ENCODE measurements around the gene STX2. TPM values are rescaled to one million over a fixed set of nuclear protein-coding genes. Genes with fewer than 3 reads are reported as not detected.

The STX2 gene
- total RNA-seq, 1 donor from 2014 or later, result 14.0 TPM

- no peak for DNase-seq (ENCODE audit: low spot score in 2 of 2, unreplicated experiment in 2 of 2)
- H3K9me3 Mint-ChIP-seq, result peaks cover 18% of the 10 kb centered on the region
- H3K27ac Mint-ChIP-seq, result no peak overlapping the region
- H3K4me1 Mint-ChIP-seq, result no peaks in the 10 kb centered on the region
- no peak overlapping the region for H3K4me3 Mint-ChIP-seq
- H3K27me3 Mint-ChIP-seq (ENCODE audit: low read depth), result peaks cover 29% of the 10 kb centered on the region
- no peaks in the 10 kb centered on the region for H3K36me3 Mint-ChIP-seq
- TF ChIP-seq, protein P1, sequence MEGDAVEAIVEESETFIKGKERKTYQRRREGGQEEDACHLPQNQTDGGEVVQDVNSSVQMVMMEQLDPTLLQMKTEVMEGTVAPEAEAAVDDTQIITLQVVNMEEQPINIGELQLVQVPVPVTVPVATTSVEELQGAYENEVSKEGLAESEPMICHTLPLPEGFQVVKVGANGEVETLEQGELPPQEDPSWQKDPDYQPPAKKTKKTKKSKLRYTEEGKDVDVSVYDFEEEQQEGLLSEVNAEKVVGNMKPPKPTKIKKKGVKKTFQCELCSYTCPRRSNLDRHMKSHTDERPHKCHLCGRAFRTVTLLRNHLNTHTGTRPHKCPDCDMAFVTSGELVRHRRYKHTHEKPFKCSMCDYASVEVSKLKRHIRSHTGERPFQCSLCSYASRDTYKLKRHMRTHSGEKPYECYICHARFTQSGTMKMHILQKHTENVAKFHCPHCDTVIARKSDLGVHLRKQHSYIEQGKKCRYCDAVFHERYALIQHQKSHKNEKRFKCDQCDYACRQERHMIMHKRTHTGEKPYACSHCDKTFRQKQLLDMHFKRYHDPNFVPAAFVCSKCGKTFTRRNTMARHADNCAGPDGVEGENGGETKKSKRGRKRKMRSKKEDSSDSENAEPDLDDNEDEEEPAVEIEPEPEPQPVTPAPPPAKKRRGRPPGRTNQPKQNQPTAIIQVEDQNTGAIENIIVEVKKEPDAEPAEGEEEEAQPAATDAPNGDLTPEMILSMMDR (IDR thresholded peaks at IDR 0.05; ENCODE audit: unreplicated experiment), result no peak
Measured at GRCh38 chr12:130744274-130744673, 94.8 kb downstream of the STX2 start.

- Mint-ChIP-seq H3K27ac (no peak overlapping the region), H3K4me3 (no peak overlapping the region)
Measured at GRCh38 chr12:130743606-130744005, 95.4 kb downstream of the STX2 start.

DNA sequence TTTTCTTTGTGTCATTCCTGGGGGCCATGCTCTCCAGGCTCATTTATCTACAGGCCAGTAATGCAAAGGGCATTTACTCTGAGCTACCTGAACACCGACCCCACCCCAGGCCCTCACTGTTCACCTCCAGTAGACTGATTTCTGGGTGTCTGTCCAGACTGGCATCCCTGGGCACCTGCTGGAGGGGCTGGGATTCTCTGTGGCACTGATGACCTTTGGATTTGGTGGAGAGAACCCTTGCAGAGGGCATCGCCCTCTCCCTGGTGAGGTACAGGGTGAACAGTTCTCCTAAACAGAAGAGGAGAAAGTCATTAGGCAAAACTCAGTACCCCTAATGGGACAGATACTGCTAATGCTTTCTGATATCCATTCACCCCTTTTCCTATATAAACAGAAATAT is 95.9 kb downstream of the STX2 start:
- TF ChIP-seq, protein P1 (IDR thresholded peaks at IDR 0.05; ENCODE audit: unreplicated experiment), result no peak
- no peak for DNase-seq (ENCODE audit: low spot score in 2 of 2, unreplicated experiment in 2 of 2)
- Mint-ChIP-seq H3K4me3 (no peak overlapping the region), H3K27me3 (ENCODE audit: low read depth) (peaks cover 28% of the 10 kb centered on the region), H3K27ac (no peak overlapping the region), H3K4me1 (no peaks in the 10 kb centered on the region), H3K36me3 (no peaks in the 10 kb centered on the region), H3K9me3 (peaks cover 18% of the 10 kb centered on the region)

More at GRCh38 chr12:130743606-130744005, 95.4 kb downstream of the STX2 start:
- Mint-ChIP-seq H3K36me3 (no peaks in the 10 kb centered on the region), H3K9me3 (peaks cover 18% of the 10 kb centered on the region), H3K4me1 (no peaks in the 10 kb centered on the region), H3K27me3 (ENCODE audit: low read depth) (peaks cover 29% of the 10 kb centered on the region)
- TF ChIP-seq, protein P1 (IDR thresholded peaks at IDR 0.05; ENCODE audit: unreplicated experiment), result no peak
- no peak for DNase-seq (ENCODE audit: low spot score in 2 of 2, unreplicated experiment in 2 of 2)

- TF ChIP-seq, protein P1 (IDR thresholded peaks at IDR 0.05; ENCODE audit: unreplicated experiment), result no peak
- Mint-ChIP-seq H3K27ac (no peak overlapping the region), H3K27me3 (ENCODE audit: low read depth) (peaks cover 29% of the 10 kb centered on the region), H3K4me3 (no peak overlapping the region), H3K36me3 (no peaks in the 10 kb centered on the region), H3K9me3 (peaks cover 18% of the 10 kb centered on the region), H3K4me1 (no peaks in the 10 kb centered on the region)
- DNase-seq (ENCODE audit: low spot score in 2 of 2, unreplicated experiment in 2 of 2), result no peak
Measured at GRCh38 chr12:130742716-130743115, 96.3 kb downstream of the STX2 start.

DNA sequence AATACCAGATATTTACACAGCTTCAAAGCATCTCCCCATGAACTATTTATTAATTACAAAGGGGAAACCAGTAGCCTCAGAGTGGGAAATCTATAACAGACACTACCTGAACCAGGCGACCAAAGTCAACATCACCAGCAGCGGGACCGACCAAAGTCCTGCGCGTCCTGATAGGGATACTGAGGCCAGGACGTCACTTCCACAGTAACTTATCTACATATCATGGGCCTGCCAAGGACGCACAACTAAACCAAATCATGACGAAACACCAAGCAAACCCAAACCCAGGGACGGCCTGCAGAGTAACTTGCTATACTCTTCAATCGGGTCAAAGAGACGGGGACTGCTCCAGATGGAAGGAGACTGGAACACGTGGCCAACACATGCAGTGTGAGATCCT is 96.9 kb downstream of the STX2 start:
- H3K9me3 Mint-ChIP-seq, result peaks cover 18% of the 10 kb centered on the region
- TF ChIP-seq, protein P1 (IDR thresholded peaks at IDR 0.05; ENCODE audit: unreplicated experiment), result no peak

More for the DNA sequence above, 96.9 kb downstream of the STX2 start:
- Mint-ChIP-seq H3K36me3 (no peaks in the 10 kb centered on the region), H3K27me3 (ENCODE audit: low read depth) (peaks cover 35% of the 10 kb centered on the region), H3K4me1 (no peaks in the 10 kb centered on the region), H3K4me3 (no peak overlapping the region), H3K27ac (no peak overlapping the region)
- no peak for DNase-seq (ENCODE audit: low spot score in 2 of 2, unreplicated experiment in 2 of 2)

Other genes starting within 250 kb of the STX2 start
- 7.6 to 8.6 TPM (median 8.3 TPM) in 3 replicates for gene RIMBP2, start 123.0 kb downstream of the STX2 start, total RNA-seq
- gene RAN, start 32.8 kb upstream of the STX2 start, total RNA-seq, result 629 to 674 TPM (median 633 TPM) in 3 replicates
- gene ADGRD1, start 114.7 kb upstream of the STX2 start, total RNA-seq, result 5.5 to 7.7 TPM (median 7.2 TPM) in 3 replicates